ENCODE measurements around the gene KRT79.

KRT79 gene

GRCh38 chr12:52834727-52835001, 553 bp upstream of the KRT79 start:
- DNase-seq, result no peak

- DNase-seq, result no peak
Observed at GRCh38 chr12:52832985-52833905, 866 bp downstream of the KRT79 start.

- DNase-seq, result no peak
Observed at GRCh38 chr12:52832451-52832850, 1.7 kb downstream of the KRT79 start.

GRCh38 chr12:52831251-52831650, 2.9 kb downstream of the KRT79 start:
- no peak for DNase-seq

- DNase-seq, result no peak
Observed at GRCh38 chr12:52829986-52830770, 3.9 kb downstream of the KRT79 start.

GRCh38 chr12:52828591-52829021, 5.5 kb downstream of the KRT79 start:
- no peak for DNase-seq

- DNase-seq, result no peak
Observed at GRCh38 chr12:52828156-52828555, 6.0 kb downstream of the KRT79 start.

GRCh38 chr12:52827499-52828090, 6.5 kb downstream of the KRT79 start:
- no peak for DNase-seq

GRCh38 chr12:52826611-52827498, 7.3 kb downstream of the KRT79 start:
- no peak for DNase-seq

- DNase-seq, result no peak
Observed at GRCh38 chr12:52825961-52826360, 8.2 kb downstream of the KRT79 start.

- DNase-seq, result no peak
Observed at GRCh38 chr12:52824741-52825410, 9.2 kb downstream of the KRT79 start.

GRCh38 chr12:52823761-52824450, 10.2 kb downstream of the KRT79 start:
- no peak for DNase-seq

GRCh38 chr12:52822771-52823510, 11.2 kb downstream of the KRT79 start:
- no peak for DNase-seq

- DNase-seq, result no peak
Observed at GRCh38 chr12:52821826-52822660, 12.1 kb downstream of the KRT79 start.

- no peak for DNase-seq
Observed at GRCh38 chr12:52821071-52821730, 12.9 kb downstream of the KRT79 start.

- no peak for DNase-seq
Observed at GRCh38 chr12:52820521-52820920, 13.6 kb downstream of the KRT79 start.

GRCh38 chr12:52819731-52820510, 14.2 kb downstream of the KRT79 start:
- DNase-seq, result no peak

- no peak for DNase-seq
Observed at GRCh38 chr12:52818887-52819420, 15.2 kb downstream of the KRT79 start.

All from stimulated activated CD4-positive, alpha-beta T cell treated with anti-CD3 and anti-CD28 coated beads, Interleukin-2, amount 100 ng/mL, for 24 hours (primary cell).